ENCODE data around the gene CYP2C18.

The CYP2C18 gene

GRCh38 chr10:94785211-94785610 is 101.7 kb downstream of the CYP2C18 start:
- Histone ChIP-seq H3K27ac (ENCODE audit: low read length) (no peak overlapping the region), H3K4me3 (ENCODE audit: low read depth in 1 of 2, low read length in 2 of 2) (no peak overlapping the region)

More at GRCh38 chr10:94785211-94785610, 101.7 kb downstream of the CYP2C18 start:
- Histone ChIP-seq H3K9ac (ENCODE audit: low read depth, low read length) (no peak overlapping the region), H3K79me2 (ENCODE audit: insufficient read depth, low read length) (no peaks in the 10 kb centered on the region), H3K36me3 (ENCODE audit: insufficient read depth, low read length) (no peaks in the 10 kb centered on the region), H3K4me2 (ENCODE audit: insufficient read depth, low read length) (no peak overlapping the region), H3K4me1 (ENCODE audit: insufficient read depth, low read length) (no peaks in the 10 kb centered on the region), H3K27me3 (ENCODE audit: insufficient read depth, low read length, poor library complexity) (no peaks in the 10 kb centered on the region), H4K20me1 (ENCODE audit: insufficient read depth, low read length) (no peaks in the 10 kb centered on the region), H3K9me3 (ENCODE audit: insufficient read depth, low read length, severe bottlenecking) (no peaks in the 10 kb centered on the region), H2AFZ (ENCODE audit: low read depth, low read length) (no peak overlapping the region)
- ATAC-seq (ENCODE audit: insufficient read depth, low read depth) (no peak), DNase-seq (no peak)
- TF ChIP-seq EZH2 (IDR thresholded peaks at IDR 0.05; ENCODE audit: borderline replicate concordance, low read depth, low read length, severe bottlenecking) = no peak
- TF ChIP-seq, protein P1, sequence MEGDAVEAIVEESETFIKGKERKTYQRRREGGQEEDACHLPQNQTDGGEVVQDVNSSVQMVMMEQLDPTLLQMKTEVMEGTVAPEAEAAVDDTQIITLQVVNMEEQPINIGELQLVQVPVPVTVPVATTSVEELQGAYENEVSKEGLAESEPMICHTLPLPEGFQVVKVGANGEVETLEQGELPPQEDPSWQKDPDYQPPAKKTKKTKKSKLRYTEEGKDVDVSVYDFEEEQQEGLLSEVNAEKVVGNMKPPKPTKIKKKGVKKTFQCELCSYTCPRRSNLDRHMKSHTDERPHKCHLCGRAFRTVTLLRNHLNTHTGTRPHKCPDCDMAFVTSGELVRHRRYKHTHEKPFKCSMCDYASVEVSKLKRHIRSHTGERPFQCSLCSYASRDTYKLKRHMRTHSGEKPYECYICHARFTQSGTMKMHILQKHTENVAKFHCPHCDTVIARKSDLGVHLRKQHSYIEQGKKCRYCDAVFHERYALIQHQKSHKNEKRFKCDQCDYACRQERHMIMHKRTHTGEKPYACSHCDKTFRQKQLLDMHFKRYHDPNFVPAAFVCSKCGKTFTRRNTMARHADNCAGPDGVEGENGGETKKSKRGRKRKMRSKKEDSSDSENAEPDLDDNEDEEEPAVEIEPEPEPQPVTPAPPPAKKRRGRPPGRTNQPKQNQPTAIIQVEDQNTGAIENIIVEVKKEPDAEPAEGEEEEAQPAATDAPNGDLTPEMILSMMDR (IDR thresholded peaks at IDR 0.05; ENCODE audit: borderline replicate concordance, extremely low read depth, low read length, poor library complexity, severe bottlenecking) = no peak

Data from DND-41 (cell line).